ENCODE results near the gene TEDC2.

GRCh38 chr16:2439598-2439997, 20.3 kb upstream of the TEDC2 start:
- no peak for TF ChIP-seq ZNF274 (IDR thresholded peaks at IDR 0.05; ENCODE audit: low read depth, low read length)
- no peak for TF ChIP-seq YY1 (IDR thresholded peaks at IDR 0.05; ENCODE audit: insufficient read depth, insufficient read length)
- TF ChIP-seq SUZ12 (IDR thresholded peaks at IDR 0.05; ENCODE audit: extremely low read depth, insufficient read depth, insufficient read length): no peak
